IMR-90 (cell line): ENCODE results near the gene GOLT1B.

Experiments used
- CEBPB ChIP-seq: IDR thresholded peaks from 2 replicates; pipeline ENCODE4 v1.6.1; 2012; ENCODE audit warnings: low read depth, low read length, improper control_type of control experiment
- MAFK ChIP-seq: IDR thresholded peaks from 2 replicates; pipeline ENCODE4 v1.6.1; 2012; ENCODE audit warnings: low read depth, low read length, improper control_type of control experiment
- POLR2A ChIP-seq: IDR thresholded peaks from 2 replicates; pipeline ENCODE4 v1.6.1; 2012; ENCODE audit warnings: mild to moderate bottlenecking, low read depth, low read length
- TF ChIP-seq, protein P1 (sequence below): conservative IDR thresholded peaks from 2 replicates; pipeline ENCODE4 v1.5.1; 2012; ENCODE audit warnings: mild to moderate bottlenecking, low read depth, low read length, improper control_type of control experiment

DNA sequence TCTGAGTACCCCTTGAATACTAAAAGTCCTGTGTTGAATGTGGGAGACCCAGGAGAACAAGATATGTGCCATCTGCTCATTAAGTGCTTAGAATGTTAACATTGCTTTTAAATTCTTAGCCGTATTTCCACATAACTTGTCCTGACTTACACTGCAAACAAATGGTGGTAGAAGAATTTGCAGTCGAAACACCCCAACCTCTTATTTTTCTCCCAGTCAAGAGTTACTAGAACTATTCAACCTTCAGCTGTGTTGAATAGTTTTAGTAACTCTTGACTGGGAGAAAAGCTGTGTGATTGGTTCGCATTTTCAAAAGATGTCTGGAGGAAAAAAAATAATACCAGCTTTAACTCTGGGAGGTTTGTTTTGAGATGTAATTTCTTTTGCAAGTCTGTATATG, 16.9 kb downstream of the GOLT1B start:
- TF ChIP-seq, protein P1, sequence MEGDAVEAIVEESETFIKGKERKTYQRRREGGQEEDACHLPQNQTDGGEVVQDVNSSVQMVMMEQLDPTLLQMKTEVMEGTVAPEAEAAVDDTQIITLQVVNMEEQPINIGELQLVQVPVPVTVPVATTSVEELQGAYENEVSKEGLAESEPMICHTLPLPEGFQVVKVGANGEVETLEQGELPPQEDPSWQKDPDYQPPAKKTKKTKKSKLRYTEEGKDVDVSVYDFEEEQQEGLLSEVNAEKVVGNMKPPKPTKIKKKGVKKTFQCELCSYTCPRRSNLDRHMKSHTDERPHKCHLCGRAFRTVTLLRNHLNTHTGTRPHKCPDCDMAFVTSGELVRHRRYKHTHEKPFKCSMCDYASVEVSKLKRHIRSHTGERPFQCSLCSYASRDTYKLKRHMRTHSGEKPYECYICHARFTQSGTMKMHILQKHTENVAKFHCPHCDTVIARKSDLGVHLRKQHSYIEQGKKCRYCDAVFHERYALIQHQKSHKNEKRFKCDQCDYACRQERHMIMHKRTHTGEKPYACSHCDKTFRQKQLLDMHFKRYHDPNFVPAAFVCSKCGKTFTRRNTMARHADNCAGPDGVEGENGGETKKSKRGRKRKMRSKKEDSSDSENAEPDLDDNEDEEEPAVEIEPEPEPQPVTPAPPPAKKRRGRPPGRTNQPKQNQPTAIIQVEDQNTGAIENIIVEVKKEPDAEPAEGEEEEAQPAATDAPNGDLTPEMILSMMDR: no peak
- no peak for TF ChIP-seq CEBPB
- no peak for TF ChIP-seq POLR2A
- no peak for TF ChIP-seq MAFK
